Right lobe of liver (tissue), 6 donors: ENCODE results near the gene LGALS3BP. TPM values are rescaled to one million over a fixed set of nuclear protein-coding genes. Genes with fewer than 3 reads are reported as not detected.
"Not testable (repeated sequence)": the region's sequence is repeated elsewhere in the genome, so short reads cannot be mapped to it uniquely, and the experiment has no call there.

Experiments used
- ATAC-seq, 4 donors: fragments of 200-7000 bp; cut with Tn5 transposase; one replicate each; pipeline ENCODE4 v1.9.1; 2020; ENCODE audit warnings: mild to moderate bottlenecking in 4 of 4, moderate library complexity in 4 of 4
- DNase-seq, 3 donors: peaks; one replicate each; pipeline ENCODE4 v3.0.0-alpha.2; 2020
- H3K27ac ChIP-seq, 3 donors: fragments of 200-600 bp; one replicate each; pipeline ENCODE4 v1.8.0; 2022
- H3K27me3 ChIP-seq, 2 donors: fragments of 200-600 bp; one replicate each; pipeline ENCODE4 v1.8.0; 2022
- H3K36me3 ChIP-seq, 4 donors: fragments of 200-600 bp; sonication (generic) in 1 of 4; one replicate each; pipeline versions ENCODE4 v1.5.1 to v1.8.0; 2017 to 2022; ENCODE audit warnings: control low read depth in 1 of 4
- H3K4me1 ChIP-seq, 4 donors: fragments of 200-600 bp; sonication (generic) in 1 of 4; one replicate each; pipeline versions ENCODE4 v1.5.1 to v1.8.0; 2017 to 2022; ENCODE audit warnings: control low read depth in 1 of 4
- H3K4me3 ChIP-seq, 3 donors: fragments of 200-600 bp; one replicate each; pipeline ENCODE4 v1.8.0; 2022
- H3K9me3 ChIP-seq, 4 donors: fragments of 200-600 bp; sonication (generic) in 1 of 4; one replicate each; pipeline versions ENCODE4 v1.5.1 to v1.8.0; 2017 to 2022; ENCODE audit warnings: control low read depth in 1 of 4
- POLR2A ChIP-seq: fragments of 450-650 bp; IDR thresholded peaks from one replicate; pipeline ENCODE4 v1.6.1; 2017; ENCODE audit warnings: antibody characterized with exemption, mild to moderate bottlenecking
- WGBS: methylation state at CpG from one replicate; pipeline ENCODE4 v1.1.6; 2018; ENCODE audit warnings: low coverage, low lambda C conversion rate; ENCODE audit not compliant: insufficient coverage; ENCODE audit errors: missing lambda C conversion rate; 5-methylcytosine and 5-hydroxymethylcytosine counted together
- intact Hi-C, 2 donors: fragments of 100-400 bp; cut with DNase I; formaldehyde crosslinking; loops; one replicate each; pipeline versions ENCODE4 v1.11.2 to v1.14.1; 2022
- total RNA-seq, 6 experiments: library from RNA; depleted of rRNA in 2 of 6; stranded (reverse); fragments of >200 nt in 2 of 6; fragmentation: NEBNext Ultra II Directional in 3 of 6; extraction: Animal tissue kit (Norgen Biotek cat#: 25700) in 3 of 6; gene quantifications; one replicate each; pipeline versions ENCODE4 v1.1.0 to v1.2.4, GENCODE V29; 2016 to 2023
- TF ChIP-seq, protein P1 (sequence below), 4 donors: fragments of 200-600 bp in 3 of 4; fragments of 450-650 bp in 1 of 4; IDR thresholded peaks; one replicate each; pipeline versions ENCODE4 v1.5.1 to v1.8.0; 2016 to 2022; ENCODE audit warnings: antibody characterized with exemption in 4 of 4, mild to moderate bottlenecking in 2 of 4
- donor health status: DM: no; HTN: yes; CAD: no.
- donor health status: DM: no; HTN: no; CAD: no.
- donor health status: DM: no; HTN: no; CAD: no.
- donor health status: DM: no; HTN: yes; CAD: no.
- donor health status: DM: no; HTN: yes; CAD: no.

The LGALS3BP gene
- total RNA-seq, 6 experiments from 2014 or later, result 82.8 to 257 (median 121) TPM

DNA sequence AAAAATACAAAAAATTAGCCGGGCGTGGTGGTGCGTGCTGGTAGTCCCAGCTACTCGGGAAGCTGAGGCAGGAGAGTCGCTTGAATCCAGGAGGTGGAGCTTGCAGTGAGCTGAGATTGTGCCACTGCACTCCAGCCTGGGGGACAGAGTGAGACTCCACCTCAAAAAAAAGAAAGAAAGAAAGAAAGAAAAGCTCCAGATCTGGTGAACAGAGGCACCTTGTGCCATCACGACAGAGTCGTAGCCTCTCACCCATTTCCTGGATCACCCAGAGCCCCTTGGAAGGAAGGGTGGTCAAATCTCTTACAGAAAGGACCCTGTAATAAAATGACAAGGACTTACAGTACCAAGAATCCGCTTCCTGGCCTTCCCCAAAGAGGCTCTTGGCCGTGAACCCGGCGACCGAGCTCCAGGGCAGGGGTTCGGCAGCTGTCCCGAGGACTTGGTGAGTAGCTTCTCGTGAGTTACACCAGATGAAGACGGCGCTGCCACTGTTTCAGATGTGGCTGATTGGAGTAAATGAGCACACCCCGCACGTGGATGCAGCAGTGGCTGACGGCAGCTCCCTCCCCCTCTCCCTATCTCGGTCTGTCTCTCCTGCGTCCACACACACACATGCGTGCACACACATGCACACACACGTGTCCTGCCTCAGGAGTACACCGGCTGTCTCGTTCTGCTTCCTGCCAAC lies 13.5 kb downstream of the LGALS3BP start:
- ATAC-seq, result no peak
- intact Hi-C loops, result no loop called here
- H3K36me3 ChIP-seq, result no peaks in the 10 kb centered on the region
- H3K4me1 ChIP-seq, result peaks cover 0 to 10% (median 0%) of the 10 kb centered on the region in 4 donors
- H3K9me3 ChIP-seq, result no peaks in the 10 kb centered on the region
- WGBS, result 84% methylated on average over 8 of the region's 26 CpGs
- no peak overlapping the region for H3K27ac ChIP-seq
- DNase-seq, result no peak
- no peaks in the 10 kb centered on the region for H3K27me3 ChIP-seq
- TF ChIP-seq, protein P1, sequence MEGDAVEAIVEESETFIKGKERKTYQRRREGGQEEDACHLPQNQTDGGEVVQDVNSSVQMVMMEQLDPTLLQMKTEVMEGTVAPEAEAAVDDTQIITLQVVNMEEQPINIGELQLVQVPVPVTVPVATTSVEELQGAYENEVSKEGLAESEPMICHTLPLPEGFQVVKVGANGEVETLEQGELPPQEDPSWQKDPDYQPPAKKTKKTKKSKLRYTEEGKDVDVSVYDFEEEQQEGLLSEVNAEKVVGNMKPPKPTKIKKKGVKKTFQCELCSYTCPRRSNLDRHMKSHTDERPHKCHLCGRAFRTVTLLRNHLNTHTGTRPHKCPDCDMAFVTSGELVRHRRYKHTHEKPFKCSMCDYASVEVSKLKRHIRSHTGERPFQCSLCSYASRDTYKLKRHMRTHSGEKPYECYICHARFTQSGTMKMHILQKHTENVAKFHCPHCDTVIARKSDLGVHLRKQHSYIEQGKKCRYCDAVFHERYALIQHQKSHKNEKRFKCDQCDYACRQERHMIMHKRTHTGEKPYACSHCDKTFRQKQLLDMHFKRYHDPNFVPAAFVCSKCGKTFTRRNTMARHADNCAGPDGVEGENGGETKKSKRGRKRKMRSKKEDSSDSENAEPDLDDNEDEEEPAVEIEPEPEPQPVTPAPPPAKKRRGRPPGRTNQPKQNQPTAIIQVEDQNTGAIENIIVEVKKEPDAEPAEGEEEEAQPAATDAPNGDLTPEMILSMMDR (IDR thresholded peaks at IDR 0.05), result no peak
- no peak overlapping the region for H3K4me3 ChIP-seq

DNA sequence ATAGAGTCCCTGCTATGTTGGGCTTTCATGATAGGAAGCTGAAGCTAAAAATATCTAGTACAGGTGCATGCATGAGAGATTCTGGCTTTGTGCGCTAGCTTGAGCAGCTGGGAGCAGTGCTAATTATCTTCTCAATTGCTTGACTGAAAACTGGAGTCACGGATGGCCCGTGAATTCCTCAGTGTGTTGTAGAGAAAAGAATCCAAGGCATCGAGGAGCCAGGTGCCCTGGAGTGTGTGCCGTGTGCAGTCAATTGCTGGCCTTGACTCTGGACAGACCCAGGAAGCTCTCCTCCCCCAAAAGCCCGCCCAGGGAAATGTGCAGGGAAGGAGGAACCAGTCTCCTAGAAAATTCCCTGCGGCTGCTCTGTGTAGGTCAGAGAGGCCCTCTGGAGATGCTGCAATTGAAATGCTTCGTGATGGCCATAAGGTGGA lies 14.2 kb downstream of the LGALS3BP start:
- Histone ChIP-seq H3K9me3 (no peaks in the 10 kb centered on the region), H3K27me3 (no peaks in the 10 kb centered on the region), H3K27ac (no peak overlapping the region), H3K4me1 (peaks cover 0 to 5% (median 0%) of the 10 kb centered on the region in 4 donors), H3K36me3 (no peaks in the 10 kb centered on the region), H3K4me3 (no peak overlapping the region)
- no peak for TF ChIP-seq POLR2A
- TF ChIP-seq, protein P1 (IDR thresholded peaks at IDR 0.05), result no peak
- 80% methylated on average over 1 of the region's 8 CpGs for WGBS
- ATAC-seq, result no peak
- intact Hi-C loops, result no loop called here
- no peak for DNase-seq

DNA sequence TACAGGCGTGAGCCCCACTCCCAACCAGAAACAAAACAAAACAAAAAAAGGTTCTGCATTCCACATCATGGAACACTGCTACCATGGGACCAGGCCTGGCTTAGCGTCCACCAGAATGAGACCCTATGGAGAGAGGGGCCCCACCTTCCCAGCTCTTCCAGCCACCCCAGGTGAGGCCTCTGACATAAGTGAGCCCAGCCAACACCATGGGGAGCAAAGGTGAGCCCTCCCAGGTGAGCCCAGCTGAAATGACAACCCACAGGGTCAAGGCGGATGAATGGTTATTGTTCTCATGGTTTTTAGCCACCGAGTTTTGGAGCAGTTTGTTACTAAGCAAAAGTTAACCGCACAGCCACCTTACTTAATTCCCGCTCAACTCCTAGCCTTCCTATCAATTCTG lies 16.3 kb downstream of the LGALS3BP start:
- WGBS, result 89% methylated on average over 5 of the region's 6 CpGs
- no peak overlapping the region for H3K4me3 ChIP-seq
- no peak for ATAC-seq
- H3K36me3 ChIP-seq, result no peaks in the 10 kb centered on the region
- no peak overlapping the region for H3K27ac ChIP-seq
- H3K4me1 ChIP-seq, result peaks cover 0 to 5% (median 0%) of the 10 kb centered on the region in 4 donors
- H3K27me3 ChIP-seq, result no peaks in the 10 kb centered on the region
- intact Hi-C loops, result no loop called here
- DNase-seq, result no peak
- no peaks in the 10 kb centered on the region for H3K9me3 ChIP-seq
- TF ChIP-seq, protein P1 (IDR thresholded peaks at IDR 0.05), result no peak
- TF ChIP-seq POLR2A, result no peak

DNA sequence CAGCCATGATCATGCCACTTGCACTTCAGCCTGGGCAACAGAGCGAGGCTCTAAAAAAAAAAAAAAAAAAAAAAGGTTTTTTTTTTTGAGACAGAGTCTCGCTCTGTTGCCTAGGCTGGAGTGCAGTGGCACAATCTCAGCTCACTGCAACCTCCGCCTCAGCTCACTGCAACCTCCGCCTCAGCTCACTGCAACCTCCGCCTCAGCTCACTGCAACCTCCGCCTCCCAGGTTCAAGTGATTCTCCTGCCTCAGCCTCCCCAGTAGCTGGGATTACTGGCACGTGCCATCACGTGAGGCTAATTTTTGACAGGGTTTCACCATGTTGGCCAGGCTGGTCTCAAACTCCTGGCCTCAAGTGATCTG lies 16.8 kb downstream of the LGALS3BP start:
- intact Hi-C loops, H3K27ac ChIP-seq: not testable (repeated sequence)
- 95% methylated on average over 4 of the region's 8 CpGs for WGBS

DNA sequence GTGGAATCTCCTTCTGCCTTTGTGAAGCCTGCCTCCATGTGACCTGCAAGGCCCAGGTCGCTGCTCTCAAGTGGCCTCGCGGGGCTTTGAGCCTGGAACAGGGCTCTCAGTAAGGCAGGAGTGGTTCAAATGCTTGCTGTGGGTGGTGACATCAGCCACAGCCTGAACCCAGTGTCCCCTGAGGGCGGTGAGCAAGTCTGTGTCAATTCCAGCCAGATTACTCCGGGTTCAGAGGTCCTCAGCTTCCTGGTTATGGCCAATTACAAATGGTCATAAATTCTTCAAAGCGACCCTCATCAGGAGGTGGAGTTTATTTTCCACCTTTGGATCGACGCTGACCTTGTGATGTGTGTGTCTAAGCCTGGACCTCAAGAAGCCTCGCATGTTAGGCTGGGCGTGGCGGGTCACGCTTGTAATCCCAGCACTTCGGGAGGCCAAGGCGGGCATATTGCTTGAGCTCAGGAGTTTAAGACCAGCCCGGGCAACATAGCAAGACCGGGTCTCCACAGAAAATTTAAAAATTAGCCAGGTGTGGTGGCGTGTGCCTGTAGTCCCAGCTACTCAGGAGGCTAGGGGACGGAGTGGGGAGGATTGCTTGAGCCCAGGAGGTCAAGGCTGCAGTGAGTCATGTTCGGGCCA lies 17.3 kb downstream of the LGALS3BP start:
- WGBS, result 66% methylated on average over 15 of the region's 19 CpGs
- Histone ChIP-seq H3K27ac (no peak overlapping the region), H3K9me3 (no peaks in the 10 kb centered on the region), H3K4me1 (peaks cover 0 to 5% (median 0%) of the 10 kb centered on the region in 4 donors), H3K27me3 (no peaks in the 10 kb centered on the region), H3K4me3 (no peak overlapping the region), H3K36me3 (no peaks in the 10 kb centered on the region)
- no peak for TF ChIP-seq POLR2A
- TF ChIP-seq, protein P1 (IDR thresholded peaks at IDR 0.05), result no peak
- DNase-seq, result no peak
- intact Hi-C loops, result no loop called here
- ATAC-seq, result peak in 3 of 4 donors; percentile 24 to 92 (median 81)

More for the DNA sequence above, 16.8 kb downstream of the LGALS3BP start:
- not testable (repeated sequence) for DNase-seq, H3K4me1 ChIP-seq, H3K27me3 ChIP-seq, H3K9me3 ChIP-seq, H3K36me3 ChIP-seq, H3K4me3 ChIP-seq, ATAC-seq
